Upper lobe of left lung (tissue), 4 donors: ENCODE data around the gene B3GAT1.

Experiments
- EP300 ChIP-seq, 4 donors: sonication (generic); formaldehyde crosslinking; IDR thresholded peaks; one replicate each; pipeline ENCODE4 v1.5.1; 2017; ENCODE audit warnings: antibody characterized with exemption in 4 of 4, control low read depth in 2 of 4
- POLR2A ChIP-seq, 4 donors: fragments of 450-650 bp; IDR thresholded peaks; one replicate each; pipeline ENCODE4 v1.5.1; 2016 to 2017; ENCODE audit warnings: antibody characterized with exemption in 4 of 4, mild to moderate bottlenecking in 2 of 4
- POLR2AphosphoS5 ChIP-seq, 2 donors: sonication (generic); formaldehyde crosslinking; IDR thresholded peaks; one replicate each; pipeline ENCODE4 v1.5.1; 2017; ENCODE audit warnings: antibody characterized with exemption in 2 of 2
- TF ChIP-seq, protein P1 (sequence below), 6 experiments: fragments of 450-650 bp in 4 of 6; fragments of 200-600 bp in 2 of 6; sonication (generic) in 2 of 6; IDR thresholded peaks; one replicate each; pipeline ENCODE4 v1.5.1; 2016 to 2019; ENCODE audit warnings: antibody characterized with exemption in 6 of 6

DNA sequence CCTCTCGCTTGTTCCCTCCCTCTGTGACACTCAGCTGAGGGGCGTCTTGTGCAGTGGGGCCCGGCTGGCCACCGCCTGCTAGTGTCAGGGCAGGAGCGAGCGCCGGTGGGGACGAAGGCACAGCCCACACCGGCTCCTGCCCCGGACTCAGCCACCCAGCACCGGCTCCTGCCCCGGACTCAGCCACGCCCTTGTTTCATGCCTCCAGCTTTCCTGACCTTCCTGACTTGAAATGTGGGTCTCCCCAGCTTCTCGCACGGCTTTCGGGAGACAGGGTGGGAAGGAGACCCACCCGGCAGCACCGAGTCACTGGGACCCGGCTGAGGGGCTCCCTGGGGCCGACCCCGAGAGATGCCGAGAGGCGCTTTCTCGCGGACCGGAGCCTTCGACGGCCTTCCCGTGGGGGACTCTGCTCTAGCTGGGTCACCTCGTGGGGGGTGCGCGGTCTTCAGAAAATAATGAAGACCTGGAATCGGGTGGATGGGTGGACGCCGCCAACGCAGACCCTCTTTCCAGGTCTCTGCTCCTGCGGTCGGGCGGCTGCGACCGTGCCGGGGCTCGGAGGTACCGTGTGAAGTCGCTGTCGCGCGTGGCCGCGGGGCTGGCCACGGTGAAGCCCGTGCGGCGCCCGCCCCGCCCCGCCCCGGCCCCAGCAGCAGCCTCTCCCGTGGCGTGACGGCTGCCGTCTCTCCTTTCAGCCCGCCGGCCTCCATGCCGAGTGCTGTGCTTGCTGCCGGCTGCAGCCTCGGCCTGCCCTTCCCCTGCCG, 70.1 kb downstream of the B3GAT1 start:
- TF ChIP-seq, protein P1, sequence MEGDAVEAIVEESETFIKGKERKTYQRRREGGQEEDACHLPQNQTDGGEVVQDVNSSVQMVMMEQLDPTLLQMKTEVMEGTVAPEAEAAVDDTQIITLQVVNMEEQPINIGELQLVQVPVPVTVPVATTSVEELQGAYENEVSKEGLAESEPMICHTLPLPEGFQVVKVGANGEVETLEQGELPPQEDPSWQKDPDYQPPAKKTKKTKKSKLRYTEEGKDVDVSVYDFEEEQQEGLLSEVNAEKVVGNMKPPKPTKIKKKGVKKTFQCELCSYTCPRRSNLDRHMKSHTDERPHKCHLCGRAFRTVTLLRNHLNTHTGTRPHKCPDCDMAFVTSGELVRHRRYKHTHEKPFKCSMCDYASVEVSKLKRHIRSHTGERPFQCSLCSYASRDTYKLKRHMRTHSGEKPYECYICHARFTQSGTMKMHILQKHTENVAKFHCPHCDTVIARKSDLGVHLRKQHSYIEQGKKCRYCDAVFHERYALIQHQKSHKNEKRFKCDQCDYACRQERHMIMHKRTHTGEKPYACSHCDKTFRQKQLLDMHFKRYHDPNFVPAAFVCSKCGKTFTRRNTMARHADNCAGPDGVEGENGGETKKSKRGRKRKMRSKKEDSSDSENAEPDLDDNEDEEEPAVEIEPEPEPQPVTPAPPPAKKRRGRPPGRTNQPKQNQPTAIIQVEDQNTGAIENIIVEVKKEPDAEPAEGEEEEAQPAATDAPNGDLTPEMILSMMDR (IDR thresholded peaks at IDR 0.05), result no peak
- TF ChIP-seq EP300 (IDR thresholded peaks at IDR 0.05), result no peak
- no peak for TF ChIP-seq POLR2A (IDR thresholded peaks at IDR 0.05)
- TF ChIP-seq POLR2AphosphoS5 (IDR thresholded peaks at IDR 0.05), result no peak
